Mesodermal cell (in vitro differentiated cells): Measurements from ENCODE around the gene PPARG.

Experiments
- H3K27ac ChIP-seq: 2 replicates; pipeline ENCODE4 v1.7.0; 2013; ENCODE audit warnings: mild to moderate bottlenecking, low read depth, low read length, moderate library complexity; ENCODE audit not compliant: severe bottlenecking
- H3K36me3 ChIP-seq: 2 replicates; pipeline ENCODE4 v1.7.1; 2013; ENCODE audit warnings: mild to moderate bottlenecking, low read length, moderate library complexity; ENCODE audit not compliant: control insufficient read depth, insufficient read depth
- H3K4me1 ChIP-seq: one replicate; pipeline ENCODE4 v1.7.1; 2013; ENCODE audit warnings: mild to moderate bottlenecking, low read length; ENCODE audit not compliant: insufficient read depth, control insufficient read depth, poor library complexity, severe bottlenecking
- H3K4me3 ChIP-seq: 2 replicates; pipeline ENCODE4 v1.7.0; 2013; ENCODE audit warnings: low read length, control low read depth, mild to moderate bottlenecking; ENCODE audit not compliant: insufficient read depth, poor library complexity, severe bottlenecking; ENCODE audit errors: extremely low read depth
- H3K9me3 ChIP-seq: 2 replicates; pipeline ENCODE4 v1.7.1; 2013; ENCODE audit warnings: mild to moderate bottlenecking, low read length, moderate library complexity; ENCODE audit not compliant: control insufficient read depth
- WGBS, 2 experiments: methylation state at CpG; one replicate each; pipeline ENCODE4 v1.1.5; 2013; ENCODE audit warnings: missing lambda C conversion rate in 2 of 2; ENCODE audit not compliant: insufficient coverage in 2 of 2; 5-methylcytosine and 5-hydroxymethylcytosine counted together

The PPARG gene

DNA sequence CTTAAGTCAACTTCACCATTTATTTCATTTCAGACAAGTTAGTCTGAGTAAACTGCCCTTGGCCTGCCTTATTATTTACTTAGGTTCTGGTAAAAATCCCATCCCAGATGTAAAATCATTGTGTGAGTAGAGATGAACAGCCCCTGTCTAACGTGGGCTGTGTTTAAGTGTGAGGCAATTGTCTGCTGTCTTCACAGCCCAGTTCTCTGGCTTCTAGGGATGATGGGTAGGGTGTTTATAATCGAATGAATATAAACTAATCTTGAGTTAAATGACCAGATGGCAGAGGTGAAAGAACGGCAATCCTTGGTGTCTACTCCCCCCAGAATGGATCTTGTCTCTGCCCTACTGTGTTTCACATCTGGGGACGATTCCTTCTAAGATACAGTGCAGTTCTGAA, 20.8 kb downstream of the PPARG start:
- peaks cover 6% of the 10 kb centered on the region for H3K4me1 ChIP-seq
- no peak overlapping the region for H3K4me3 ChIP-seq
- whole genome bisulfite sequencing, 2 experiments, result 95 to 100% methylated on average over 1 to 3 of the region's 4 CpGs

DNA sequence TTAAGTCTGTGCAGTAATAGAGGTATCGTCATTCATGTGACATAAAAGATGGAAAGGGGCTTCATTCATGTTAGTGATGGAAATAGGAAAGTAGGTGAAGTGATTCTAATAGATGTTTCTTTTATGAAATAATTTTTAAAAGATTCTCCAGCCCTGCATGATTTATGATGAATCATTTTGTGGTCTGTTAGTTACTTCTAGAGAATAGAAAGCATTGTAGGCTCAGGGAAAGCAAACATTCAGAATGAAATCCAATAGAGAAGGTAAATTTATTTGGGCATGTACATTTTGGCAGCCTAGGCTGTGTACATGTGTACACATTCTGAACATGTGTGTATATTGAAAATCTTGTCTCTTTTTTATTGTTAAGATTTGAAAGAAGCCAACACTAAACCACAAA, 23.1 kb downstream of the PPARG start:
- H3K36me3 ChIP-seq, result no peaks in the 10 kb centered on the region
- H3K4me3 ChIP-seq, result no peak overlapping the region
- H3K9me3 ChIP-seq, result no peaks in the 10 kb centered on the region
- H3K4me1 ChIP-seq, result peaks cover 6% of the 10 kb centered on the region
- H3K27ac ChIP-seq, result no peak overlapping the region
- 100% methylated on average over 1 of the region's 1 CpG; no CpG with 5 or more reads in 1 of the 2 experiments for WGBS, 2 experiments

More for the DNA sequence above, 20.8 kb downstream of the PPARG start:
- no peaks in the 10 kb centered on the region for H3K9me3 ChIP-seq
- no peak overlapping the region for H3K27ac ChIP-seq
- no peaks in the 10 kb centered on the region for H3K36me3 ChIP-seq

DNA sequence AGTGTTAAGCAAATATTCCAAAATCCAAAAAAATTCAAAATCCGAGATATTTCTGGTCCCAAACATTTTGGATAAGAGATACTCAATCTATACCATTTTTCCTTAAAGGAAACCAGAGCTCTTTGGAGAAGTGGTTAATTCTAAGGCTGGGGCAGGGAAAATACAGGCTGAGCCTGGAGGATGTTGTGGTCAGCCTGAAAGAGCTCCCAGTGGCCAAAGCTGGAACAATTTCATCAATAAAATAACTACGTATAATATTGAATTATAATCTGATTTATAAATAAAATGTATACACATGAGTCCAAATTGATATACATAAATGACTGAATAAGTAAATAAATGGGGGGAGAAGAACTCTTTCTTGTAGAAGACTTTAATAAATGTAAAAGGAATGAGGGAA, 24.6 kb downstream of the PPARG start:
- Histone ChIP-seq H3K36me3 (no peaks in the 10 kb centered on the region), H3K4me1 (no peaks in the 10 kb centered on the region), H3K4me3 (no peak overlapping the region), H3K27ac (no peak overlapping the region), H3K9me3 (no peaks in the 10 kb centered on the region)
- WGBS, 2 experiments, result no CpG with 5 or more reads among the region's 2 CpGs

DNA sequence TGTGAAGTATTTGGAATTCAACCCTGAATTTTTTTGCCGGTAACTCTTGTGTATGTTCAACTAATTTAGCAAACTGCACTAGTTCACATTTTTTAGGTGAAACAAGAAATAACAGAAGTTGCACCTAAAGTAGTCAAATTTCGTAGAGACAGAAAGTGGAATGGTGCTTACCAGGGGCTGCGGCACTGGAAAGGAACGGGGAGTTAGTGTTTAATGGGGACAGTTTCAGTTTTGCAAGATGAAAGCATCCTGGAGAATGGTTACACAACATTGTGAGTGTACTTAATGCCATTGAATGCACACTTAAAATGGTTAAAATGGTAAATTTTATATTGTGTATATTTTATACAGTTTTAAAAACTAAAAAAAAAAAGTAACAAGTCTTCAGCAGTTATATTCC, 27.4 kb downstream of the PPARG start:
- no peaks in the 10 kb centered on the region for H3K4me1 ChIP-seq
- H3K4me3 ChIP-seq, result no peak overlapping the region
- H3K9me3 ChIP-seq, result no peaks in the 10 kb centered on the region
- H3K36me3 ChIP-seq, result no peaks in the 10 kb centered on the region
- H3K27ac ChIP-seq, result no peak overlapping the region
- 89 to 92% methylated on average over 3 of the region's 4 CpGs for WGBS, 2 experiments

DNA sequence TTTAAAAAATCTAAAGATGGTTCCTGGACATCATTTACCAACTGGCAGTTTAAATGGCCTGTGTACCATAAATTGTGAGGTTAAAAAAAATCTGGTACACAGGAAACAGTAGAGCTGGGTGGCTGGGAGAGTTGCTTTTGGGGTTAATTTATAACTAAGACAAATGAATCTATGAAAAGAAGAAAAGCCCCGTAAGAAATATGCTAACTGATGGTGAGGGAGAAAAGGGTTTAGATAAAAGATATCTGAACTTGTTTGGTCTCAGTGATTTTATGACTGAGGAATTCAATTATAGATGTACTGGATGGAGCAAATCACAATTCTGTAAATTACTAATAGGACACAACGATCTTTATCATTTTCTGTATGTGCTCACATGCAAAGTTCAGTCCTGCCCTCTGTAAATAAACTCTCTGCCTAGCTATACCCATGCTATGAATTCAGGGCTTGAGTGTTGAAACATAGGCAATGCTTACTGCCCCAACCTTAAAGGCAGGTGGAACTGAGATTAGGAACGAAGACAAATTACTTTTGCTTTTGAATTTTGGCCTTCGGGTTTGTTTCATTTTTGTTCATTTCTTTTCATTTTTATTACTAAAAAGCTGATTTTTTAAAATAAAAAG, 28.0 kb downstream of the PPARG start:
- Histone ChIP-seq H3K4me1 (no peaks in the 10 kb centered on the region), H3K4me3 (no peak overlapping the region), H3K36me3 (no peaks in the 10 kb centered on the region), H3K9me3 (no peaks in the 10 kb centered on the region), H3K27ac (no peak overlapping the region)
- WGBS, 2 experiments, result 88 to 100% methylated on average over 2 to 3 of the region's 4 CpGs

- WGBS, 2 experiments, result 81 to 89% methylated on average over 3 of the region's 5 CpGs
- Histone ChIP-seq H3K36me3 (no peaks in the 10 kb centered on the region), H3K4me3 (no peak overlapping the region), H3K4me1 (no peaks in the 10 kb centered on the region), H3K9me3 (no peaks in the 10 kb centered on the region), H3K27ac (no peak overlapping the region)
Measured at GRCh38 chr3:12317914-12318313, 29.0 kb downstream of the PPARG start.

GRCh38 chr3:12318758-12319621, 30.1 kb downstream of the PPARG start:
- H3K4me1 ChIP-seq, result no peaks in the 10 kb centered on the region
- no peaks in the 10 kb centered on the region for H3K36me3 ChIP-seq
- no peak overlapping the region for H3K27ac ChIP-seq
- H3K9me3 ChIP-seq, result no peaks in the 10 kb centered on the region
- WGBS, 2 experiments, result no CpG with 5 or more reads among the region's 5 CpGs
- H3K4me3 ChIP-seq, result no peak overlapping the region

GRCh38 chr3:12321015-12321414, 32.1 kb downstream of the PPARG start:
- H3K4me3 ChIP-seq, result no peak overlapping the region
- no peaks in the 10 kb centered on the region for H3K4me1 ChIP-seq
- WGBS, 2 experiments, result no CpG with 5 or more reads among the region's 2 CpGs
- H3K36me3 ChIP-seq, result no peaks in the 10 kb centered on the region
- H3K9me3 ChIP-seq, result no peaks in the 10 kb centered on the region
- H3K27ac ChIP-seq, result no peak overlapping the region

GRCh38 chr3:12323237-12323636, 34.4 kb downstream of the PPARG start:
- H3K4me1 ChIP-seq, result no peaks in the 10 kb centered on the region
- H3K27ac ChIP-seq, result no peak overlapping the region
- H3K9me3 ChIP-seq, result no peaks in the 10 kb centered on the region
- WGBS, 2 experiments, result 75 to 100% methylated on average over 1 to 2 of the region's 2 CpGs
- no peak overlapping the region for H3K4me3 ChIP-seq
- H3K36me3 ChIP-seq, result no peaks in the 10 kb centered on the region

DNA sequence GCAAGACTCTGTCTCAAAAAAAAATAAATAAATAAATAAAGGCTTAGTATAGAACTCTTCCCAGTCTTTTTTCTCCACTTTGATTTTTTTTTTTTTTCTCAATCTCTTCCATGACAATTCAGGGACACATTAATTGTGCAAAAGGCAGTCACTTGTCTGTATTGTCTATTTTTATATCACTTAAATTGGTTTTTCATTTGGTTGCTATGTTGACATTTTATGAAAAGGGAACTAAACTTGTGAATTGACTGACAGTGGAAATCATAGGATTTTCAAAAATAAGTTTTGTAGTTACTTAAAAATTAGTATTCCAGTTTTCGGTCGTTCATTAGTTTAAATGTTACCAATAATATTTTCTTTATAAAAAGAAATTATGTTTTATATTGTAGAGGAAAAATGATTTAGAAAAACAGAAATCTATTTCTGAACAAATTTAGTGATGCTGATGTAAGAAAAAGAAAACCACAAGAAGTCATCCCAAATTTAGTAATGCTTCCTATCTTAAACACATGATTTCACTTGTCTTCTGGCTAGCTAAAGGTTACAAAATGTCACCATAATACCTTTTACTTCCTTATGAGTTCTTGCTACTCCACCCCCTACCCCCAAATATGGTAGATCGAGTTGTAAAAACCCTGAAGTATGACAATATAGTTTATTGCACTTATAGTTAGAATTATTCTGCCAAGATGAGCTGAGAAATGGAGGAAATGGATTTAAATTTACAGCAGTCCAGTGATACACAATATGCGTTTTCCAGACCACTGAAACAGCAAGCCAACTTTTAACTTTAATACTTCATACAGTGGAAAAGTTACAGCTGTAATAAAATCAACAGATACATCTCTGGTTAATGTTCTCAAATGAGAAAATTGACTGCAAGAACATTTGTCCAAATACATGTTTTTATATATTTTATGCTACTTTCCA, 37.0 kb downstream of the PPARG start:
- H3K9me3 ChIP-seq, result no peaks in the 10 kb centered on the region
- no peak overlapping the region for H3K4me3 ChIP-seq
- no CpG with 5 or more reads among the region's 4 CpGs for WGBS, 2 experiments
- no peaks in the 10 kb centered on the region for H3K4me1 ChIP-seq
- H3K27ac ChIP-seq, result no peak overlapping the region
- no peaks in the 10 kb centered on the region for H3K36me3 ChIP-seq
